GM12872 (cell line): ENCODE data around the gene CLRN1.

Experiments used
- TF ChIP-seq, protein P1 (sequence below): IDR thresholded peaks from 3 replicates; pipeline ENCODE4 v1.5.1; 2011; ENCODE audit warnings: low read depth, mild to moderate bottlenecking, low read length, moderate library complexity; ENCODE audit not compliant: insufficient read depth

The CLRN1 gene

DNA sequence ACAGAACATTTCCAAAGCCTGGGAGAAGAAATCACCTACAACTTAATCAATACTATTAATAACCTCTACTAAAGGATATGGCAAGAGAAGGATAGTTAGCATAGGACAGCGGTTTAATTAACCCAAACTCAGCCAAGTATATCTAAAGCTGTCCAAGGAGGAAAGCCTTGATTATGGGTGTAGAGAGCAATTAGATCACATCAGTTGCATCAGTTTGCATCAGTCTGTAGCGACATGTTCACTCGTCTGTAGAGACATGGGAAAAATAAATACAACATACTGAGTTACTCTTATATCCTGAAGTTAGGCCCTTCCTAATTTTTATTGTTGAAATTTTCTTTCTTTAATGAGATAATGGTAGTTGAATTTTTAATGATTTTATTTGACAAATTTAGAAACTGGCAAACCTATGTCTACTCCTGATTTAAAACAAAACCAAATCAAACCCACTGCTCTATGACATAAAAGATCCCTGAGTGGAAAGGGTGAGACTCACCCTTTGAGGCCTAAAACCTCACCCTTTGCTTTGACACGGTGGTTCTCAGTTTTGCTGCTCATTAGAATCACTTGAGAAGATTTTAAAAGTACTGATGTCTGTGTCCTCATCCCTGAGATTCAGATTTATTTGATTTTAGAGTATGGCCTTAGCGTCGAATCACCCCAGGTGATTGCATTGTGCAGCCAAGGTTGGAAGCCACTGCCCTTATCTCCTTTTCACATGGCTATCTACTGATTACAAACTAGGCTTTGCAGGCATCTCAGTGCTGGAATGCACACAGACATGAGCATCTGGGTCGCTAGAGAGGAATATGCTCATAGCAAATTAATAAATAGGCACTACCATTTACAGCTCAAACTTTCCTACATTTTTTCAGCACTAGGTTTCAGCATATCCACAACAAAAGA is 2.8 kb upstream of the CLRN1 start:
- TF ChIP-seq, protein P1, sequence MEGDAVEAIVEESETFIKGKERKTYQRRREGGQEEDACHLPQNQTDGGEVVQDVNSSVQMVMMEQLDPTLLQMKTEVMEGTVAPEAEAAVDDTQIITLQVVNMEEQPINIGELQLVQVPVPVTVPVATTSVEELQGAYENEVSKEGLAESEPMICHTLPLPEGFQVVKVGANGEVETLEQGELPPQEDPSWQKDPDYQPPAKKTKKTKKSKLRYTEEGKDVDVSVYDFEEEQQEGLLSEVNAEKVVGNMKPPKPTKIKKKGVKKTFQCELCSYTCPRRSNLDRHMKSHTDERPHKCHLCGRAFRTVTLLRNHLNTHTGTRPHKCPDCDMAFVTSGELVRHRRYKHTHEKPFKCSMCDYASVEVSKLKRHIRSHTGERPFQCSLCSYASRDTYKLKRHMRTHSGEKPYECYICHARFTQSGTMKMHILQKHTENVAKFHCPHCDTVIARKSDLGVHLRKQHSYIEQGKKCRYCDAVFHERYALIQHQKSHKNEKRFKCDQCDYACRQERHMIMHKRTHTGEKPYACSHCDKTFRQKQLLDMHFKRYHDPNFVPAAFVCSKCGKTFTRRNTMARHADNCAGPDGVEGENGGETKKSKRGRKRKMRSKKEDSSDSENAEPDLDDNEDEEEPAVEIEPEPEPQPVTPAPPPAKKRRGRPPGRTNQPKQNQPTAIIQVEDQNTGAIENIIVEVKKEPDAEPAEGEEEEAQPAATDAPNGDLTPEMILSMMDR: no peak

DNA sequence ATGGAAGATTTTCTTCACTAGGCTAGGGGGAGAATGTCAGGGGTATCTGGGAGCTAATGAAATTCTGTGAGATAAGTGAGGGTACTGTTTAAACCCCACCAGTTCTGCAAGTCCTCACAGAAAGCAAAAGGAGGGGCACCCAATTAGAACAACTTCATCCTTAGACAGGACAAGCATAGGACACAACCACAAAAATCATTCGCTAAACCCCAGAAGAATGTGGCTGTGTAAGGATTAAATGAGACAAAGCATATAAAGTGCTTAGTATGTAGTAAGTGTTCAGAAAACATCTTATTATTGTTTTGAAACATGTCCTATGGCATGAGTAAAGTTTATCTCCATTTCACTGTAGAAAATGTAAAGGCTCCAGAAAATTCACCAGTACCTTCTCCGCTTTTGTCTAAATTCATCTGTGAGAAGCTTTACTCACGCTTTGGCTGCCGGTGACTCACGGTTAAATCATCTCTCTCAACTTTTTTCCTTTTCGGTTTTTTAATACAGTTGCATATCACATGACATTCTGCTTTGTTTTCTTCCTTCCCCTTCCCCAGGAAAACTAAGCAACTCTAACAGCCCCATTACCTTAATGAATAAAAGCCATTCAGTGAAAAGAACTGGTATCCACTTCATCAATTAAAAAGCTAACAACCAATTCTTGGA is 1.7 kb downstream of the CLRN1 start:
- TF ChIP-seq, protein P1: no peak

DNA sequence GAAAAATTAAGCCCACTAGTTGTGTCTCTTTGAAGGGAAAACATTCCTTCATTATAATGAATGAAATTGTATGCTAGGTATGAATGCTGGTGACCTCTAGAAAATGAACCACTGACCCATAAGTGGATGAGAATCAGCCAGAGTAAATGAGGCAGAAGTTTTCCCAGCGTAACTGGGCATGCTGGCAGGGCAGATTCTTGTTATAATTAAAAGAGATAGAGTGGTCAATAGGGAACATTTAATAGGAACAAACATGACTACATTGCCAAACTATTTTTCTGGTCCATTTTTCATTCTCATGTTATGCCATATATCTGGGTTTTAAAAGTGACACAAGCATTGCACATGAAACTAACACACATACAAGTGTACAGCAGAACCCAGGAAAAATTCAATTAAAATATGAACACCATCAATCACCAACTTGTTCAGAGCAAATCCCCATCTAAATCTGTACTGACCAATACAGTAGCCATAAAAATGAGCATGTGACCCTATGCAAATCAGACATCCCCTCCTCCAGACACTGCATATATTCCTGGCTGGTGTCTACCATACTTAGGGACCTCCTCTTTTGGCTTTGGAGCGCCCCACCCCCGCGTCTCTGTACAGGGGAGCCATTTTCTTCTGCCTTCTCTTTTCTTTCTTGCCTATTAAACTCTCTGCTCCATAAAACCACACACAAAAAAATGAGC is 4.0 kb downstream of the CLRN1 start:
- TF ChIP-seq, protein P1: no peak

DNA sequence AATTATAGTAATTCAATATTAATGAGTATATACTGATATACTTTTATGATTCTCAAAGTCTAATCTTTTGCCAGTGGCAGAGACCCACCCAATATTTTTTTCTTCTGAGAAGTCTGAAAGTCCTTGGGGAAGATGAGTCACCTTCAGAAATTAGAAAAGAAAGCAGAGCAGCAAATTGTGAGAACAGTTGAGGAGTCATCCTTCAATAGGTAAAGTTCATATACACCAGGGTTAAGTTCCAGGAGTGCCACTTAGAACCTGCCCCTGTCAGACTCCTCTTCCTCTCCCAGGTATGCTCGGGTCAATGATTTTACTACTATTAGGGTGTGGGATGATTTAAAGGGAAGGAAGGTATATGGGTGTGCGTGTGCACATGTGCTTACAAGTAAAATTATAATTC is 7.1 kb downstream of the CLRN1 start:
- TF ChIP-seq, protein P1: no peak

DNA sequence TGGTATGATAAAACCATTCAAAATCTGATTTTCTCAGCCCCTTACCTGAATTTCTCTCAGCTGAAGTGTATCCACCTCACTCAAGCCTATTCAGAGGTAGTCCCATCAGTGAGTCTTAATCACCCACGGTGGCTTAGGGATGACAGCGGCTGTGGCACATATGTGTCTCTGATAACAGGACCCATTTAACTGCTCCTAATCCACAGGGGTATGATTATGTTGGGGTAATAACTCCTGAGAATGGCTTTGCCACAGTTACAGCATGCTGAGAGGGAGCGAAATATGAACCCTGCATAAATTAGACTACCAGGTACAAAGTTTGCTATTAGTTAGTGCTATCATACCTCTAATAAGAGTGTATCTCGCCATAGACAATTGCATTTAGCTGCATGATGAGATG is 10.6 kb downstream of the CLRN1 start:
- TF ChIP-seq, protein P1: no peak

DNA sequence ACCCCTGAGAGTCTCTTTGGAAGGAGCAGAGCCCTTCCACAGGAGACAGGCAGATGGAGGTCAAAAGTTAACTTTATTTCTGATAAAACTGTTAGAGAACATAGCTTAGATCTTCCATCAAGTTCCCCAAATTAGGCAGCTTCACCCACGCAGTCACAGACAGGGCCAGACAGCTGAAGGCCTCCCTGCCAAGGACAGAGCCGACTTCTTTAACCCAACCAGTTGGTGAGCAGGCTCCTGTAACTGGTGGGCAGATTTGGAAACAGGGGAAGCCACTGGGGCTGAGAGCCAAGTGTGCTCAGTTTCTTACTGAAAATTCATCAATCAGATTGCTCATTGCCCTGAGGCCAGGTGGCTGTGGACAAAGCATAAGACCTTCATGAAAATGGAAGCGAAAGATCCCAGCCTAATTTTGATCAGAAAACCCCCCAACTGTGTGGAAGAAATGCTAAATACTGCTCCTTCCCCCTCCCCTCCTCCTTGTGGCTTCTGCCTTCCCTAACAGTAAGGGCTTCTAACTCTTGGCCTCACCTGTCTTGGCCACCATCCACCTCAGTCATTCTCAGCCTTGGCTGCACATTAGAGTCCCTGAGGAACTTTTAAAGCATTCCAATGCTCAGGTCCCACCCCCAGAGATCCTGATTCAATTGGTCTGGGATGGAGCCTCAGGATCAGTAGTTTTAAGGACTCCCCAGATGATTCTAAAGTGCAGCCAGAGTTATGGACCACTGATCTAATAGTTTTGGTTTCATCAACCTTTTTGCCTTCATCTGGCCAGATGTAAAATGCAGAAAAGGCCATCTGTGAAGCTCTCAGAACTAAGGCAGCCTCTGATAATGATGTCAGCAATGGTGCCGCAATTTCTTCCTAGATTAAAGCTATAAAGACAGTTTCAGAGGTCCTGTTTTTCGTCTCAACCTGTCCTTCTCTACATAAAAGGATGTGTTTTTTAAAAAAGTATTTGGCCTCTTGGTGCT is 11.5 kb downstream of the CLRN1 start:
- TF ChIP-seq, protein P1: no peak
